Endothelial cell of umbilical vein (primary cell): ENCODE data around the gene GLRA2.

Experiments used
- EZH2 ChIP-seq: IDR thresholded peaks from 2 replicates; pipeline ENCODE4 v1.6.1; 2012; ENCODE audit warnings: borderline replicate concordance, low read depth, mild to moderate bottlenecking, moderate library complexity, low read length, inconsistent platforms; ENCODE audit not compliant: severe bottlenecking
- FOS ChIP-seq: IDR thresholded peaks from 2 replicates; pipeline ENCODE4 v1.6.1; 2011; ENCODE audit warnings: mild to moderate bottlenecking, low read length, moderate library complexity, borderline replicate concordance; ENCODE audit not compliant: insufficient read depth
- GATA2 ChIP-seq: IDR thresholded peaks from 2 replicates; pipeline ENCODE4 v1.7.0; 2011; ENCODE audit warnings: low read depth, mild to moderate bottlenecking, moderate library complexity, mixed read lengths, low read length; ENCODE audit not compliant: insufficient read length, insufficient read depth
- JUN ChIP-seq: IDR thresholded peaks from 2 replicates; pipeline ENCODE4 v1.6.1; 2011; ENCODE audit warnings: borderline replicate concordance, low read depth; ENCODE audit not compliant: insufficient read length, insufficient read depth
- MAX ChIP-seq: IDR thresholded peaks from 2 replicates; pipeline ENCODE4 v1.6.1; 2011; ENCODE audit not compliant: insufficient read depth, insufficient read length
- MYC ChIP-seq: IDR thresholded peaks from one replicate; pipeline ENCODE4 v1.6.1; 2011; ENCODE audit warnings: mild to moderate bottlenecking, low read depth, low read length
- POLR2A ChIP-seq: IDR thresholded peaks from 2 replicates; pipeline ENCODE4 v1.6.1; 2012; ENCODE audit warnings: low read depth, mild to moderate bottlenecking, control low read depth, low read length
- POLR2AphosphoS5 ChIP-seq: IDR thresholded peaks from 2 replicates; pipeline ENCODE4 v1.6.1; 2012; ENCODE audit warnings: low read depth, mild to moderate bottlenecking, control low read depth, low read length, moderate library complexity; ENCODE audit not compliant: insufficient read depth
- TF ChIP-seq, protein P1 (sequence below), 2 donors: IDR thresholded peaks; 1 replicate in 1 of 2; 2 replicates in 1 of 2; pipeline ENCODE4 v1.5.1; 2011; ENCODE audit warnings: low read length in 2 of 2, mild to moderate bottlenecking in 2 of 2, moderate library complexity in 2 of 2, control low read depth in 1 of 2, inconsistent platforms in 1 of 2, low read depth in 1 of 2; ENCODE audit not compliant: insufficient read depth in 1 of 2; ENCODE audit errors: extremely low read depth in 1 of 2

GRCh38 chrX:14528629-14529289, 577 bp upstream of the GLRA2 start:
- TF ChIP-seq MAX = no peak
- TF ChIP-seq, protein P1, sequence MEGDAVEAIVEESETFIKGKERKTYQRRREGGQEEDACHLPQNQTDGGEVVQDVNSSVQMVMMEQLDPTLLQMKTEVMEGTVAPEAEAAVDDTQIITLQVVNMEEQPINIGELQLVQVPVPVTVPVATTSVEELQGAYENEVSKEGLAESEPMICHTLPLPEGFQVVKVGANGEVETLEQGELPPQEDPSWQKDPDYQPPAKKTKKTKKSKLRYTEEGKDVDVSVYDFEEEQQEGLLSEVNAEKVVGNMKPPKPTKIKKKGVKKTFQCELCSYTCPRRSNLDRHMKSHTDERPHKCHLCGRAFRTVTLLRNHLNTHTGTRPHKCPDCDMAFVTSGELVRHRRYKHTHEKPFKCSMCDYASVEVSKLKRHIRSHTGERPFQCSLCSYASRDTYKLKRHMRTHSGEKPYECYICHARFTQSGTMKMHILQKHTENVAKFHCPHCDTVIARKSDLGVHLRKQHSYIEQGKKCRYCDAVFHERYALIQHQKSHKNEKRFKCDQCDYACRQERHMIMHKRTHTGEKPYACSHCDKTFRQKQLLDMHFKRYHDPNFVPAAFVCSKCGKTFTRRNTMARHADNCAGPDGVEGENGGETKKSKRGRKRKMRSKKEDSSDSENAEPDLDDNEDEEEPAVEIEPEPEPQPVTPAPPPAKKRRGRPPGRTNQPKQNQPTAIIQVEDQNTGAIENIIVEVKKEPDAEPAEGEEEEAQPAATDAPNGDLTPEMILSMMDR (IDR thresholded peaks at IDR 0.05; ENCODE audit: extremely low read depth in 1 of 2, insufficient read depth in 1 of 2, low read depth in 1 of 2, low read length in 2 of 2) = no peak
- TF ChIP-seq FOS = no peak
- TF ChIP-seq POLR2AphosphoS5 = no peak
- TF ChIP-seq EZH2 = no peak
- no peak for TF ChIP-seq MYC
- no peak for TF ChIP-seq POLR2A
- TF ChIP-seq JUN = no peak
- no peak for TF ChIP-seq GATA2
